Cardiac septum (tissue), 1 donor: ENCODE measurements around the gene GATB. TPM values are rescaled to one million over a fixed set of nuclear protein-coding genes. Genes with fewer than 3 reads are reported as not detected.
A peak's percentile ranks its signal among the peaks of the same experiment; 100 is the strongest.

Experiments used
- DNase-seq: peaks from one replicate; pipeline ENCODE4 v3.0.0-alpha.2; 2020; ENCODE audit warnings: low spot score
- intact Hi-C: fragments of 100-400 bp; cut with DNase I; formaldehyde crosslinking; loops from one replicate; pipeline ENCODE4 v1.14.0; 2022
- long read RNA-seq: library from polyadenylated mRNA; unstranded; transcript quantifications from one replicate; pipeline ENCODE4 v2.0.0, GENCODE V29; 2021
- total RNA-seq: library from RNA; stranded (reverse); fragmentation: NEBNext Ultra II Directional; extraction: Animal tissue kit (Norgen Biotek cat#: 25700); gene quantifications from one replicate; pipeline ENCODE4 v1.2.1, GENCODE V29; 2021
- donor health status: DM: no; HTN: no; CAD: no.

Gene GATB, protein sequence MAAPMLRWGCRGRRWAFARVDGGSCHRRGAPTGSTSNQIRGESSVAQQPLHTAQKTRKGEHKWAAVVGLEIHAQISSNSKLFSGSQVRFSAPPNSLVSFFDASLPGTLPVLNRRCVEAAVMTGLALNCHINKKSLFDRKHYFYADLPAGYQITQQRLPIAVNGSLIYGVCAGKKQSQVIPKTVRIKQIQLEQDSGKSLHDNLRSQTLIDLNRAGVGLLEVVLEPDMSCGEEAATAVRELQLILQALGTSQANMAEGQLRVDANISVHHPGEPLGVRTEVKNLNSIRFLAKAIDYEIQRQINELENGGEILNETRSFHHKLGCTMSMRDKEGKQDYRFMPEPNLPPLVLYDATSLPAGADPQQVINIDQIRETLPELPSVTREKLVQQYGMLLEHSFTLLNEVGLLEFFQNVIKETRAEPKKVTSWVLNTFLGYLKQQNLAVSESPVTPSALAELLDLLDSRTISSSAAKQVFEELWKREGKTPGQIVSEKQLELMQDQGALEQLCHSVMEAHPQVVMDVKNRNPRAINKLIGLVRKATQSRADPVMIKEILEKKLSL
- total RNA-seq: 75.1 TPM
- long read RNA-seq, transcript GATB-204 (4 exons, 749 nt): minor isoform, 26 of 138 reads
- long read RNA-seq, transcript GATB-201 (13 exons, 2,385 nt): major isoform, 92 of 138 reads
- long read RNA-seq, partial matches to known transcripts: 8 of 138 reads
- long read RNA-seq, other reads (novel, unspliced or antisense): 10 of 138 reads

GRCh38 chr4:151760712-151761661 is at the start of gene GATB:
GATB (minus strand) TSS chr4:151761007; CDS start chr4:151760982, 25 bp downstream.
- intact Hi-C loops: loop anchor here (2.0 to 10.0 kb wide), 2 partner anchors 46 to 594 kb away; no protein-coding TSS in a partner anchor
- peak; percentile 95 for DNase-seq

- DNase-seq: no peak
- intact Hi-C loops: no loop called here
These were observed 49.7 kb upstream of the GATB start for GRCh38 chr4:151810476-151810875.

DNA sequence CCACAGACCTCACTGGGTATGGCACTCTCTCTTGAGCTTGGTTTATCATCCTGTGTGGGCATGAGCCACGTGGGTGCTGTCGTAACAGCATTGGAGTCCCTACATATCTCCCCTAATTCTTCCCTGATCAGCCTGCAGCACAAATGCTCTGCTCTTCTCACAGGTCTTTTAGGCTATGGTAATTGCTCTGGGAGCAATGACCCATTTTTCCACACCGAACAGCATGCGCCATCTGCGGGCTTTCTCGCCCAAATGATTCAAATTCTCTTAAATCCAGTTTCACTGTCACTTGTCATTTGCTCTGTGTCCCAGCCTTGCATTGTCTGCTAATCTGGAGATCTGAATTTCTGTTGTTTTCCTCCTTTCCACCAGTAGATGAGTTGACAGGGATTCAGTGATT is 48.9 kb upstream of the GATB start:
- DNase-seq: no peak
- intact Hi-C loops: loop anchor here (5.0 to 10.0 kb wide), 4 partner anchors 142 to 573 kb away; no protein-coding TSS in a partner anchor

- no peak for DNase-seq
- intact Hi-C loops: loop anchor here (5.0 to 10.0 kb wide), 4 partner anchors 141 to 574 kb away; no protein-coding TSS in a partner anchor
These were observed 47.7 kb upstream of the GATB start for GRCh38 chr4:151808542-151808941.

GRCh38 chr4:151808120-151808529 is 47.3 kb upstream of the GATB start:
- DNase-seq: no peak
- intact Hi-C loops: loop anchor here (5.0 to 10.0 kb wide), 4 partner anchors 141 to 574 kb away; no protein-coding TSS in a partner anchor

DNA sequence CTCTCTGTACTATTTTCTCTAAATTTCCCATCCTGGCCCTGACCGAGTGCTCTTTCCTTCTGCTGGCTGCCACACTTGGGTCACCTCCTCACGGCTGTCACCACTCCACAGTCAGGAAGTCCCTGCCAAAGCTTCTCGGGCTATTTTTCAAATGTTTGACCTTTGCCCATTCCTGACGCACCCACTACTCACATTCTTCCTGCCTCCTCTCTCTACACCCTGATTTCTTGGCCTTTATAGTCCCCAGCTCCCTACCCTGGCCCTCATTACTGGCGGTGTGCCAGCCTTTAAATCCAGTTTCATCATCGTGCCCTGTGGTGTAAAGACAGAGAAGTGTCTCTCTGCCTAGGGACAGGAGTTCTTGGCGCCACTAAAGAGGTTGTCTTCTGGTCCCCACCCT is 46.4 kb upstream of the GATB start:
- peak; percentile 80 for DNase-seq
- intact Hi-C loops: loop anchor here (1.0 to 10.0 kb wide), 7 partner anchors 26 to 575 kb away; partner anchors contain the start of gene GATB

DNA sequence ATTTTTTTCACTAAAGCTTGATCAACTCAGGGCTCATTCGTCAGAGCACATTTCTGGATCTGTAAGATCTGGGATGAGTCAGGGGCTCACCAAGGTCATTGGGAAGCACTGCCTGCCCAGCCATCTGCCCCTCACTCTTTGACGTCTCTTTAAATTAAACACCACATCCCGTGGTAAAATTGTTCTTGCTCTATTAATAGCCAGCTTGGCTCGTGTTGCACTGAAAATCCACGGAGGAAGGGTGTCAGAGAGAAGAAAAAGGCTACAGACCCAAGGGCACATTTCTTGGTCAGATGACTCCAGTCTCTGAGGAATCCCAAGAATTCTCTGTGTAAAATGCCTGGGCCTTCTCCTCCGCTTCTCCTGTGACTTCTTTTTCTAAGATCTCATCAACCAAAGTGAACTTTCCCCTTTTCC is 45.7 kb upstream of the GATB start:
- intact Hi-C loops: loop anchor here (2.0 to 10.0 kb wide), 6 partner anchors 26 to 576 kb away; partner anchors contain the start of gene GATB
- no peak for DNase-seq

GRCh38 chr4:151804821-151805220 is 44.0 kb upstream of the GATB start:
- intact Hi-C loops: loop anchor here (5.0 to 10.0 kb wide), 5 partner anchors 113 to 577 kb away; no protein-coding TSS in a partner anchor
- no peak for DNase-seq

- intact Hi-C loops: loop anchor here (5.0 to 10.0 kb wide), 2 partner anchors 112 to 281 kb away; no protein-coding TSS in a partner anchor
- DNase-seq: no peak
These were observed 43.4 kb upstream of the GATB start for GRCh38 chr4:151804086-151804630.

GRCh38 chr4:151803246-151803645 is 42.4 kb upstream of the GATB start:
- no peak for DNase-seq
- intact Hi-C loops: loop anchor here (5.0 to 10.0 kb wide), 2 partner anchors 111 to 282 kb away; no protein-coding TSS in a partner anchor

DNA sequence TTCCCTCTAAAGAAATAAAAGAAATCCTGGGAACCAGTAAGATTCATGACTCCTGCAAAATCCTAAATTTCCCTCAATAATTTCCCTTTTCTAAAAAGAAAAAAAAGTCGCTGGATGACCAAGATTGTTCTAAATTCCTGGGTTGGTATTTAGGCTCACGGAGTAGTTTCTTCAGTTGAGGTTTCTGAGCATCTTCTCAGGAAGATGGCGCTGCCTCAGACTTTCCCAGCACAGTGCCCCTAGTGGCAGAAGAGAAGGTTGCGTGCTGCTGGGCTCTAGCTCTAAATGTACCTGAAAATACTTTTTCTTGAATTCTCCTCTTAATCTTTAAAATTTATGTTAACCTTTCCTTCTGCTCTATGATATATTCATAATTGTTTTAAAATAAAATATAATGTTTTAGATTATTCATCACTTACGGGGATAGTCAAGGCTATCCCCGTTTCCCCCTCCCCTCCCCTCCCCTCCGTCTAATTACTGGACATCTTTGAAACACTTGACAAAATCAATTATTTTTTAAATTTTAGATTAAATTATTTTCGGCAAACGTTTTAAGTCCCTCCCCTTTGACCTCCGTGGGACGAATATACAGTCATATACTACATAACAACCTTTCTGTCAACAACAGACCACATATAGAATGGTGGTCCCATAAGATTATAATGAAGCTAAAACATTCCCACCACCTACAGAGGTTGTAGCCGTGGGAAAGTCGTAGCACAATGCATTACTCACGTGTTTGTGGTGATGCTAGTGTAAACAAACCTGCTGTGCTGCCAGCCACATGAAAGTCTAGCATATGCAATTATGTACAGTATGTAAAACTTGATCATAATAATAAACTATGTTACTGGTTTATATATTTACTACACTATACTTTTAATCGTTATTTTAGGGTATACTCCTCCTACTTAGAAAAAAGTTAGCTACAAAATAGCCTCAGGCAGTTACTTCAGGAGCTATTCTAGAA is 41.0 kb upstream of the GATB start:
- no peak for DNase-seq
- intact Hi-C loops: loop anchor here (5.0 to 10.0 kb wide), 2 partner anchors 110 to 283 kb away; no protein-coding TSS in a partner anchor

DNA sequence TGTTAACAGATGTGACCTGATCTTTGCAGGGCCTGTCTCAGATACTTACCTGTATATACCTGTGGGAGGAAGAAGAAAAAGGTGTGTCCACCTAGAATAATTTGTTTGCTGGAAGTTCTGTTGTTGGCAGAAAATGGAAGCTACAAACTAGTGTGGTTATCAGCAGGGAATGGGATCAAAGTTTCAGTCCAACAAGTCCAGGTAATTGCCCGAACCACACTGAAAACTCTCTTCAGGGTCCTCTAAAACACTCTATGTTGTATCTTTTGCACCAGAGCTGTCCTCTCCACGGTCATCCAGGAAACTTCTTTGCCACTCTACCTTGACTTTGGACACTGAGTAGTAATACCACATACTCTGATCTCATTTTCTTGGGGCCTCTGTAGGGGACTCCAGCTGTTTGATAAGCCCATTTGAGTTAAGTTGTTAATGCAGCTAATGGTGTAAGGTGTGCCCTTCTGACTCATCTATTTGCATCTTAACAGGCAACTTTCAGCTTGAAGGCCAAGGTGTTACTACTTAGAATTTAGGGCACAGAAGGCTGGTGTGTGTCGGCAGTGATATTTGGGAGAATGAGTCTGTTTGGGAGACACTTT is 38.7 kb upstream of the GATB start:
- intact Hi-C loops: loop anchor here (5.0 to 10.0 kb wide), 2 partner anchors 107 to 285 kb away; no protein-coding TSS in a partner anchor
- no peak for DNase-seq

GRCh38 chr4:151798678-151799416 is 38.0 kb upstream of the GATB start:
- intact Hi-C loops: no loop called here
- DNase-seq: no peak

- intact Hi-C loops: no loop called here
- DNase-seq: no peak
These were observed 37.0 kb upstream of the GATB start for GRCh38 chr4:151797853-151798252.

GRCh38 chr4:151797131-151797530 is 36.3 kb upstream of the GATB start:
- intact Hi-C loops: no loop called here
- no peak for DNase-seq

DNA sequence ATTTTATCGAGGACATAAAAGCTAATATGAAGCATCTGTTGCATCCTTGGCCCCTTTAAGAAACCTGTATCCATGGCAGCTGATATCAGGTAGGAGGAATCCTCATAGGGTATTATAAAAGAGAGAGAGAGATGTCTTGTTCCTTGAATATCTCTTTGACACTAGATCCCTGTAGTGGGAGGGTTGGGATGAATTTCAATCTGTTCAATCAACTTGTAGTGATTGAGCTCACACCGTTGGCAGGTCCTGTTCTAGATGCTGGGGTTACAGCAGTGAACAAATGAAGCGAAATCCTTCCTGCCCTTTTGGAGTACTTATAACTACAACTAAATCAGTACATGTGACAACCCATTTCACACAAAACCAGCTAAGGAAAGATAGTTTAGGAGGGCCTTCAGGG is 35.3 kb upstream of the GATB start:
- intact Hi-C loops: no loop called here
- no peak for DNase-seq
